ENCODE measurements around the gene CHST8. TPM values are rescaled to one million over a fixed set of nuclear protein-coding genes. Genes with fewer than 3 reads are reported as not detected.
A peak's percentile ranks its signal among the peaks of the same experiment; 100 is the strongest.

The CHST8 gene
- total RNA-seq, 2 donors from 2014 or later, result 0.43 TPM; not detected in 1

- Histone ChIP-seq H3K27ac (no peak overlapping the region), H3K36me3 (no peaks in the 10 kb centered on the region), H3K9me3 (no peaks in the 10 kb centered on the region), H3K27me3 (no peaks in the 10 kb centered on the region), H3K4me3 (no peak overlapping the region), H3K4me1 (no peaks in the 10 kb centered on the region)
- DNase-seq (ENCODE audit: low spot score), result no peak
- TF ChIP-seq CTCF (IDR thresholded peaks at IDR 0.05), result no peak
Measured at GRCh38 chr19:33667881-33668280, 46.1 kb downstream of the CHST8 start.

- Histone ChIP-seq H3K27ac (no peak overlapping the region), H3K36me3 (no peaks in the 10 kb centered on the region), H3K4me3 (no peak overlapping the region), H3K9me3 (no peaks in the 10 kb centered on the region), H3K27me3 (no peaks in the 10 kb centered on the region), H3K4me1 (no peaks in the 10 kb centered on the region)
- peak; percentile 11 for DNase-seq (ENCODE audit: low spot score)
- TF ChIP-seq CTCF (IDR thresholded peaks at IDR 0.05), result no peak
Measured at GRCh38 chr19:33668968-33669367, 47.2 kb downstream of the CHST8 start.

- Histone ChIP-seq H3K27me3 (no peaks in the 10 kb centered on the region), H3K4me1 (no peaks in the 10 kb centered on the region), H3K36me3 (no peaks in the 10 kb centered on the region), H3K4me3 (no peak overlapping the region), H3K27ac (no peak overlapping the region), H3K9me3 (no peaks in the 10 kb centered on the region)
- no peak for TF ChIP-seq CTCF (IDR thresholded peaks at IDR 0.05)
- DNase-seq (ENCODE audit: low spot score), result peak; percentile 11
Measured at GRCh38 chr19:33669376-33669775, 47.6 kb downstream of the CHST8 start.

- H3K36me3 ChIP-seq, result no peaks in the 10 kb centered on the region
- DNase-seq (ENCODE audit: low spot score), result peak; percentile 32
- H3K4me1 ChIP-seq, result no peaks in the 10 kb centered on the region
- H3K27ac ChIP-seq, result no peak overlapping the region
- no peak overlapping the region for H3K4me3 ChIP-seq
- no peak for TF ChIP-seq CTCF (IDR thresholded peaks at IDR 0.05)
- no peaks in the 10 kb centered on the region for H3K9me3 ChIP-seq
- no peaks in the 10 kb centered on the region for H3K27me3 ChIP-seq
Measured at GRCh38 chr19:33670398-33670797, 48.6 kb downstream of the CHST8 start.

- Histone ChIP-seq H3K36me3 (no peaks in the 10 kb centered on the region), H3K4me3 (no peak overlapping the region), H3K27ac (no peak overlapping the region), H3K4me1 (no peaks in the 10 kb centered on the region), H3K9me3 (no peaks in the 10 kb centered on the region), H3K27me3 (no peaks in the 10 kb centered on the region)
- no peak for TF ChIP-seq CTCF (IDR thresholded peaks at IDR 0.05)
- peak; percentile 28 for DNase-seq (ENCODE audit: low spot score)
Measured at GRCh38 chr19:33671211-33671610, 49.5 kb downstream of the CHST8 start.

GRCh38 chr19:33673258-33673875 lies 51.6 kb downstream of the CHST8 start:
- peak; percentile 28 for DNase-seq (ENCODE audit: low spot score)
- H3K27me3 ChIP-seq, result no peaks in the 10 kb centered on the region
- no peaks in the 10 kb centered on the region for H3K36me3 ChIP-seq

More at GRCh38 chr19:33673258-33673875, 51.6 kb downstream of the CHST8 start:
- no peak overlapping the region for H3K4me3 ChIP-seq
- H3K9me3 ChIP-seq, result no peaks in the 10 kb centered on the region
- TF ChIP-seq CTCF (IDR thresholded peaks at IDR 0.05), result no peak
- no peak overlapping the region for H3K27ac ChIP-seq
- H3K4me1 ChIP-seq, result no peaks in the 10 kb centered on the region
